Neural cell (in vitro differentiated cells): ENCODE results near the gene SIX4.

ENCODE experiments used
- CTCF ChIP-seq: fragments of 450-650 bp; IDR thresholded peaks from 2 replicates; pipeline ENCODE4 v1.5.1; 2014; ENCODE audit warnings: antibody characterized with exemption, mild to moderate bottlenecking, moderate library complexity; ENCODE audit not compliant: poor library complexity, severe bottlenecking
- EZH2 ChIP-seq: fragments of 200-600, 300-800 bp; shearing (Covaris generic), sonication (generic); IDR thresholded peaks from 2 replicates; pipeline ENCODE4 v1.6.1; 2014; ENCODE audit warnings: antibody characterized with exemption, low read length, borderline replicate concordance, mild to moderate bottlenecking; ENCODE audit not compliant: insufficient read depth, poor library complexity, severe bottlenecking
- POLR2AphosphoS5 ChIP-seq: IDR thresholded peaks from 2 replicates; pipeline ENCODE4 v1.6.1; 2012
- RAD21 ChIP-seq: fragments of 450-650 bp; conservative IDR thresholded peaks from 2 replicates; pipeline ENCODE4 v1.6.1; 2014; ENCODE audit warnings: antibody characterized with exemption, mild to moderate bottlenecking, moderate library complexity
- SMC3 ChIP-seq: fragments of 450-650 bp; conservative IDR thresholded peaks from 2 replicates; pipeline ENCODE4 v1.6.1; 2014; ENCODE audit warnings: antibody characterized with exemption, mild to moderate bottlenecking, moderate library complexity; ENCODE audit not compliant: poor library complexity
- TF ChIP-seq, protein P1 (sequence below): IDR thresholded peaks from 2 replicates; pipeline ENCODE4 v1.6.1; 2012; ENCODE audit warnings: borderline replicate concordance

- TF ChIP-seq POLR2AphosphoS5 = no peak
- TF ChIP-seq, protein P1, sequence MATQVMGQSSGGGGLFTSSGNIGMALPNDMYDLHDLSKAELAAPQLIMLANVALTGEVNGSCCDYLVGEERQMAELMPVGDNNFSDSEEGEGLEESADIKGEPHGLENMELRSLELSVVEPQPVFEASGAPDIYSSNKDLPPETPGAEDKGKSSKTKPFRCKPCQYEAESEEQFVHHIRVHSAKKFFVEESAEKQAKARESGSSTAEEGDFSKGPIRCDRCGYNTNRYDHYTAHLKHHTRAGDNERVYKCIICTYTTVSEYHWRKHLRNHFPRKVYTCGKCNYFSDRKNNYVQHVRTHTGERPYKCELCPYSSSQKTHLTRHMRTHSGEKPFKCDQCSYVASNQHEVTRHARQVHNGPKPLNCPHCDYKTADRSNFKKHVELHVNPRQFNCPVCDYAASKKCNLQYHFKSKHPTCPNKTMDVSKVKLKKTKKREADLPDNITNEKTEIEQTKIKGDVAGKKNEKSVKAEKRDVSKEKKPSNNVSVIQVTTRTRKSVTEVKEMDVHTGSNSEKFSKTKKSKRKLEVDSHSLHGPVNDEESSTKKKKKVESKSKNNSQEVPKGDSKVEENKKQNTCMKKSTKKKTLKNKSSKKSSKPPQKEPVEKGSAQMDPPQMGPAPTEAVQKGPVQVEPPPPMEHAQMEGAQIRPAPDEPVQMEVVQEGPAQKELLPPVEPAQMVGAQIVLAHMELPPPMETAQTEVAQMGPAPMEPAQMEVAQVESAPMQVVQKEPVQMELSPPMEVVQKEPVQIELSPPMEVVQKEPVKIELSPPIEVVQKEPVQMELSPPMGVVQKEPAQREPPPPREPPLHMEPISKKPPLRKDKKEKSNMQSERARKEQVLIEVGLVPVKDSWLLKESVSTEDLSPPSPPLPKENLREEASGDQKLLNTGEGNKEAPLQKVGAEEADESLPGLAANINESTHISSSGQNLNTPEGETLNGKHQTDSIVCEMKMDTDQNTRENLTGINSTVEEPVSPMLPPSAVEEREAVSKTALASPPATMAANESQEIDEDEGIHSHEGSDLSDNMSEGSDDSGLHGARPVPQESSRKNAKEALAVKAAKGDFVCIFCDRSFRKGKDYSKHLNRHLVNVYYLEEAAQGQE = no peak
- TF ChIP-seq EZH2 = no peak
- TF ChIP-seq CTCF = no peak
- no peak for TF ChIP-seq SMC3
- no peak for TF ChIP-seq RAD21
Measured at GRCh38 chr14:60744566-60744965, 20.4 kb upstream of the SIX4 start.
